ENCODE measurements around the gene IMMT.

The IMMT gene

GRCh38 chr2:86170449-86170848 lies 24.8 kb downstream of the IMMT start:
- in situ Hi-C loops (cut with HindIII; ENCODE audit: low pct_ligation_motif_present, low pct_unique_long_range_greater_than_20kb, low sequenced_read_pairs) = no loop called here
- DNase-seq = no peak

- no peak for DNase-seq
These were observed 34.9 kb downstream of the IMMT start for GRCh38 chr2:86160156-86160952.

GRCh38 chr2:86158286-86158685 lies 37.0 kb downstream of the IMMT start:
- in situ Hi-C loops (cut with HindIII; ENCODE audit: low pct_ligation_motif_present, low pct_unique_long_range_greater_than_20kb, low sequenced_read_pairs) = no loop called here
- no peak for DNase-seq

More at GRCh38 chr2:86160156-86160952, 34.9 kb downstream of the IMMT start:
- in situ Hi-C loops (cut with HindIII; ENCODE audit: low pct_ligation_motif_present, low pct_unique_long_range_greater_than_20kb, low sequenced_read_pairs) = no loop called here

GRCh38 chr2:86157009-86157556 lies 38.2 kb downstream of the IMMT start:
- in situ Hi-C loops (cut with HindIII; ENCODE audit: low pct_ligation_motif_present, low pct_unique_long_range_greater_than_20kb, low sequenced_read_pairs) = no loop called here

GRCh38 chr2:86150502-86150901 lies 44.8 kb downstream of the IMMT start:
- in situ Hi-C loops (cut with HindIII; ENCODE audit: low pct_ligation_motif_present, low pct_unique_long_range_greater_than_20kb, low sequenced_read_pairs) = no loop called here
- DNase-seq = no peak

More at GRCh38 chr2:86157009-86157556, 38.2 kb downstream of the IMMT start:
- DNase-seq = no peak

- no peak for DNase-seq
- in situ Hi-C loops (cut with HindIII; ENCODE audit: low pct_ligation_motif_present, low pct_unique_long_range_greater_than_20kb, low sequenced_read_pairs) = no loop called here
These were observed 47.5 kb downstream of the IMMT start for GRCh38 chr2:86147793-86148192.

GRCh38 chr2:86143926-86144685 lies 51.2 kb downstream of the IMMT start:
- in situ Hi-C loops (cut with HindIII; ENCODE audit: low pct_ligation_motif_present, low pct_unique_long_range_greater_than_20kb, low sequenced_read_pairs) = no loop called here
- no peak for DNase-seq

GRCh38 chr2:86143307-86143706 lies 52.0 kb downstream of the IMMT start:
- DNase-seq = no peak
- in situ Hi-C loops (cut with HindIII; ENCODE audit: low pct_ligation_motif_present, low pct_unique_long_range_greater_than_20kb, low sequenced_read_pairs) = no loop called here

- in situ Hi-C loops (cut with HindIII; ENCODE audit: low pct_ligation_motif_present, low pct_unique_long_range_greater_than_20kb, low sequenced_read_pairs) = no loop called here
- DNase-seq = no peak
These were observed 52.6 kb downstream of the IMMT start for GRCh38 chr2:86142436-86143257.

GRCh38 chr2:86140969-86141392 lies 54.3 kb downstream of the IMMT start:
- no peak for DNase-seq
- in situ Hi-C loops (cut with HindIII; ENCODE audit: low pct_ligation_motif_present, low pct_unique_long_range_greater_than_20kb, low sequenced_read_pairs) = no loop called here

- no peak for DNase-seq
- in situ Hi-C loops (cut with HindIII; ENCODE audit: low pct_ligation_motif_present, low pct_unique_long_range_greater_than_20kb, low sequenced_read_pairs) = no loop called here
These were observed 55.3 kb downstream of the IMMT start for GRCh38 chr2:86139981-86140380.

- no peak for DNase-seq
- in situ Hi-C loops (cut with HindIII; ENCODE audit: low pct_ligation_motif_present, low pct_unique_long_range_greater_than_20kb, low sequenced_read_pairs) = no loop called here
These were observed 56.3 kb downstream of the IMMT start for GRCh38 chr2:86138736-86139625.

GRCh38 chr2:86136141-86136540 lies 59.1 kb downstream of the IMMT start:
- in situ Hi-C loops (cut with HindIII; ENCODE audit: low pct_ligation_motif_present, low pct_unique_long_range_greater_than_20kb, low sequenced_read_pairs) = no loop called here
- DNase-seq = no peak

- in situ Hi-C loops (cut with HindIII; ENCODE audit: low pct_ligation_motif_present, low pct_unique_long_range_greater_than_20kb, low sequenced_read_pairs) = no loop called here
- DNase-seq = no peak
These were observed 59.6 kb downstream of the IMMT start for GRCh38 chr2:86135653-86136052.

GRCh38 chr2:86134709-86135108 lies 60.6 kb downstream of the IMMT start:
- in situ Hi-C loops (cut with HindIII; ENCODE audit: low pct_ligation_motif_present, low pct_unique_long_range_greater_than_20kb, low sequenced_read_pairs) = no loop called here
- DNase-seq = no peak

GRCh38 chr2:86124683-86125082 lies 70.6 kb downstream of the IMMT start:
- DNase-seq = no peak
- in situ Hi-C loops (cut with HindIII; ENCODE audit: low pct_ligation_motif_present, low pct_unique_long_range_greater_than_20kb, low sequenced_read_pairs) = no loop called here

- DNase-seq = no peak
- in situ Hi-C loops (cut with HindIII; ENCODE audit: low pct_ligation_motif_present, low pct_unique_long_range_greater_than_20kb, low sequenced_read_pairs) = no loop called here
These were observed 71.8 kb downstream of the IMMT start for GRCh38 chr2:86123328-86123925.

All from ACHN (cell line).